ENCODE data around the gene SLC25A13.

Gene SLC25A13

DNA sequence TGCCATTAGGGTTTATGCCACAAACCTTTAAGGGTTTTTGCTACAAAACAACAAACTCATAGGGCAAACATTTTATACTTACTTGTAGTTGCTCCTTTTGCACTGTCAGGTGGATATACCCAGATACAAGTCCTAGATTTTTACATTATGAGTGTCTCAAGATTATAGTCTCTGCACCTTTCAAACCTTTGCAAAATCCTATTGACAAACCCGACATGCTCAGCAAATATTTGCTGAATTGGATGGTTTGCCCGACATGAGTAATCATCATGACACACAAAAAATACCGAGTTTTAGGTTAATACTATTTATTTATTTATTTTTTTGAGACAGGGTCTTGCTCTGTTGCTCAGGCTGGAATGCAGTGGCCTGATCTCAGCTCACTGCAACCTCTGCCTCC lies 117.3 kb downstream of the SLC25A13 start:
- FAIRE-seq (no peak), DNase-seq (ENCODE audit: low spot score) (no peak)

- DNase-seq (ENCODE audit: low spot score) (no peak), FAIRE-seq (no peak)
Measured at GRCh38 chr7:96203786-96204185, 118.1 kb downstream of the SLC25A13 start.

GRCh38 chr7:96202102-96202501 lies 119.8 kb downstream of the SLC25A13 start:
- FAIRE-seq (no peak), DNase-seq (ENCODE audit: low spot score) (no peak)

GRCh38 chr7:96200740-96201139 lies 121.2 kb downstream of the SLC25A13 start:
- DNase-seq (ENCODE audit: low spot score) (no peak), FAIRE-seq (no peak)

DNA sequence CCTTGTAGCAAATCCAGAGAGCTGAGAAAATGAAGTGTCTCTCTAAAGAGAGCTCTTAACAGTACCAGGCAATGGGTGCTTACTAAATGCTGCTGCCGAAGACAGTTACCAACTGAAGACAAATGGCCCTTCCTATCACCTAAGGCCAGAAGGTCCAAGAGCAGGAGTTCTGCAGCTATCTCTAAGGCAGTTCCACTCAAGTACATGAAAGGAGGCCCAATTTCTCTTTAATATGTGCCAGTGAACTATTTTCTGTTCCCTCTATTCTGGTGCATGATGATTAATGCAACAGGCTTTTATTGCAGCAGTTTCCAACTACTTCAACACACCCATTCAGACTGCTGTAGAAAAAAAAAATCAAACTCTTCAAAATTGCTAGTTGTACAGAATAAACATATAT lies 122.5 kb downstream of the SLC25A13 start:
- DNase-seq (ENCODE audit: low spot score), result no peak

DNA sequence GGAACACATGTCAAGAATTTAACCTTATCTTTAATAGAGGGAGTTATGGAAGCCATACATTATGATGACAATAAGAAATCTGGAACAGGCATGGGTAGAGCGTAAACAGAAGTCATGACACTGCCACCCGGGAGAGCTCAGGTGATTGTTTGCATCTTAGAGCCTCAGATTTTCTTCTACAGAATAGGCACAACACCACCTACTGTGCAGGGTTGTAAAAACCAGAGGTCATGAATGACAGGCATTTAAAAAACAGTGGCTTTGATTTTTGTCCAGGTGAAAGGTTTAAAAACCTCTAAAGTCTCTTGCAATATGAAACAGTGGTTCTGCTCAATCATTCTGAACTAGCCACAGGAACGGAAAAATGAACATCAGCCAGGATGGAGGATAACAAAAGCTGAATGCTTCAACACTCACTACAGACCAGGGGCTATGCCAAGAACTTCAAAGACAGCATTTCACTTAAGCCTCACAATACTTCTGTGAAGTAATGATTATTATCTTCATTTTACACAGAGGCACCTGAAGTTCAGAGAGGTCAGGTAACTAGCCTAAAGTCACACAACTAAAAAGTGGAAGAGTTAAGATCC lies 123.8 kb downstream of the SLC25A13 start:
- FAIRE-seq, result no peak
- DNase-seq (ENCODE audit: low spot score), result no peak

More for the DNA sequence above, 122.5 kb downstream of the SLC25A13 start:
- FAIRE-seq, result no peak

- peak; percentile 5 for FAIRE-seq
- DNase-seq (ENCODE audit: low spot score), result no peak
Measured at GRCh38 chr7:96196676-96197075, 125.2 kb downstream of the SLC25A13 start.

DNA sequence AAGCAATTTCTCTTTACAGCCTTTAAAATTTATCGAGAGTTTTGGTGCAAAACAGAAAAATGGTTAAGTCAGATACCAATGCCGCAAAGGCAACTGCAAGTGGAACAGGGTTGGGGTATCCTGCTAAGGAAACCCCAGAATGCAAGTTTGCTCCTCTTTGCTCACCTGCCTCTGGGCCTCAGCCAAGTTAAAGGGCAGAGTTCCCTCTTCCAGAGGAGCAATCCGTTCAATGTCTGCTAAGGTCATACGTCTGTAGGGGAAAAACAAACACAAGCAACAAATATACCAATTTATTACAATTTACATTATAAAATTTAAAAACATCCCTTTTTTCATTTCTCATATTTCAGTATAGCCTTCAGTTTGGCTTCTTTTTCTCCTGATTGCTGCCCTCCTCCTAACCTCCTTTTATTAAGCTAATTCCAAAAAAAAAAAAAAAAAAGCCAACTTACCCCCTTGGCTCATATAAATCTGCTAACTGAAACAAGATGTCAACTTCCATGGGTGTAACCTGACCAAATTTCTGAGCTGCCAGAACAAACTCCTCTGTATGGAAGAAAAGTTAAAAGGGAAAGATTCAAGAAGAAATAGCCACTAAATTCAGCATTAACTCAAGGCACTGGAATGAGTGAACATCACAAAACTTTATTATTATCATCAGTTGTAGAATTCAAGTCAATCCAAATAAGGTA lies 132.6 kb downstream of the SLC25A13 start:
- FAIRE-seq (no peak), DNase-seq (ENCODE audit: low spot score) (no peak)

GRCh38 chr7:96188591-96188991 lies 133.3 kb downstream of the SLC25A13 start:
- FAIRE-seq (no peak), DNase-seq (ENCODE audit: low spot score) (no peak)

DNA sequence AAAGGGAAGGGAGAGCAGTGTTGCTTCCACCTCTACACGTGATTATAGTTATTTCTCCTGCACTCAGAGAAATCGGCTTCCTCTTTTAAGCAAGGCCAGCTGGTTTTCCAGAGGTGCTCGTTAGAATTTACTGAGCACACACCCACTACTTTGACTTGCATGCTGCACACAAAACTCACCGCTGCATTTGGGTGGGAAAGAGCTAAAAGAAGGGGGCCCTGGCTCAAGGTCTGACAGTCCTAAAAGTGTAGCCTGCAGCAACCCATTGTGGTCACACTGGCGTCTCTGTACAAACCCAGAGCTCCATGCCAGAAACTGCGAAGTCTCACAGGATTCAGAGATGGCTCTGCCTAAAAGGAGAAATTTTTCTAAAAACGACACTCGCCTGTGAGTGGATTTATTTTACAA lies 133.7 kb downstream of the SLC25A13 start:
- FAIRE-seq, result peak; percentile 56
- no peak for DNase-seq (ENCODE audit: low spot score)

DNA sequence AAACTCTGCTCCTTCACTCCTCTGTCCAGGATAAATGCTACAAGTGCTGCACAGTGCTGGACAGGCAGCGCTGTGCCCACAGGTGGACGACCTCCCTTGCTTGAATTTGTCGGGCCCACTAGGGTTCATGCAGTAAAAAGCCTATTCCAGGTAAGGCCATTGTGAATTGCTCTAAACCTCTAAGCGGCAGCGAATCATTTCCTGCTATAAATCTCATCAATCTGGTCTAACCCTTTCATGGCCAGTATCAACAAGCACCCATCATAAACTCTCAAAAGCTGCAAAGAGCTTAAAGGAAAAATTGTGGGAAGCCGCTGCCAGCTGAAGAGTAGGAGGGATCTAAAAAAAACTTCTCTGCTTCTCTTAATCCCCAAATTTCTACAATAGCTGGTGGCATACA lies 134.2 kb downstream of the SLC25A13 start:
- no peak for FAIRE-seq
- no peak for DNase-seq (ENCODE audit: low spot score)

GRCh38 chr7:96184783-96185182 lies 137.1 kb downstream of the SLC25A13 start:
- FAIRE-seq, result no peak
- no peak for DNase-seq (ENCODE audit: low spot score)

DNA sequence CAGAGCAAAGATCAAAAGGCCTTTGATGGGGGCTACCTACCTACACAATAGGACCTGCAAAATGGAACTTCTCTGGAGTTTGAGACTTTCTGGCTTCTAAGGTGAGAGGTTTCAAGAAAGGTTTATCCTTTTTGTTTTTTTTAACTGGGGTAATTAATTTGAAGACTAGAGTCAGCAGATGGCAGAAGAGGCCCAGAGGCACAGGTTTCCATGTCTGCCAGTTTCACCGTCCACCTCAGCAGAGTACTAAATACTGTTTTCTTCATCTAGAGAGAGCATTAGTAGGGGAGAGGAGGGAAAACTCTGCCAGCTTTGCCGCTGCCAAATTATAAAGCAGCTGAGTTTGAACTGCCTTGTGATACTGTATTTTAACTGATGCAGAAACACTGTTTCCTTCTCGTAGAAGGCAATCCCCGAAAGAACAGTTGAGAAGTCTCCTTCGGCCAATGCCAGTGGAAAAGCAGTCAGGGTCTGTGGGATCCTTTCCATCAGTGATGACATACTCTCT lies 138.7 kb downstream of the SLC25A13 start:
- no peak for DNase-seq (ENCODE audit: low spot score)

DNA sequence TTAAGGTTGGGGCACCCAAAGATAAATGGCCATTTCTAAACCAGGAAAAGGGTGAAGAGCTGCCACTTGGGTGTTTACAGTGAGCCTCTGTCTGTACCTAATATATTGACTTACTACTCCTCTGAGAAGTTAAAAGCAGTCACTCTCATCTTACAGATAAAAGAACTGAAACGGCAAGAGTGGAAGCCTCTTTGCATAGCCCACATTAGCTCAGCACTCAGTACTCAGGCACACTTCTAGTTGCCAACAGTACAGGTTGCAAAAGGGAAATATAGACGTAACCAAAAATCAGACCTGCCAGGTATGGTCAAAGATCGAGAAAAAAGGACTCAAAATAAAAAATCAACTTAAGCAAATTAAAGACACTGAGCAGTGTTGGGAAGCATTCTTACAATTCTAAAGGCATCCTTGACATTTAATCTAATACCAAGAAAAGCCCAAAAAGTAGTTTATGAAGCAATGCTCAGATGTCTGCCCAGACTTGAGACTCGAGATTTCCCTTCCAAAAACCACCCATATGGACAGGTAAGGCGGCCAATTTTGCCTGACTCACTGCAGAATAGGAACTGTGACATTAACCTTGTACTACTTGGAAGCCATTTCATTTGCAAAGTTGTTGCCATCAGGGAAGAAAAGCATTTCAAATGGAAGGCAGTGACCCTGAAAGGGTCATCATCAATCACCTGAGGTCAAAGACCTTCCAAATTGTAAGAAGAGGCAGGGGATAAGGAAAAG lies 139.3 kb downstream of the SLC25A13 start:
- DNase-seq (ENCODE audit: low spot score), result no peak
- no peak for FAIRE-seq

More for the DNA sequence above, 138.7 kb downstream of the SLC25A13 start:
- no peak for FAIRE-seq

DNA sequence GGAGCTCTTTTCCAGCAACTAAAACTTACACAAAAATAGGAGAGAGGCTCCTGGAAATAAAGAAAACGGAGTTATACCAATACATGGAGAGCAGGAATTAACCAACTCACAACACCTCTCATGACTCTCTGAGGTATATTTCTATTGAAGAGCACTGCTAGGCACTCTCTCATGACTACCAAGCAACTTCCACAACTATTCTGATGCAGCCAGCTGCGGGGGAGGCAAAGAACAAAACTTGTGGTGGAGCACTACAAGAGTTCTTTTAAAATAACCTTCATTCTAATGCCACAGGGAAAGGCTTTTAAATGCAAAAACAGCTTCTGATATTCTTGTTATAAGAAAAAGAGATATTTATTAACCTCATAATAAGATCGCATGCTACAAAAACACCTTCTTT lies 140.7 kb downstream of the SLC25A13 start:
- no peak for DNase-seq (ENCODE audit: low spot score)
- no peak for FAIRE-seq

- DNase-seq (ENCODE audit: low spot score), result no peak
Measured at GRCh38 chr7:96179837-96180236, 142.1 kb downstream of the SLC25A13 start.

GRCh38 chr7:96179341-96179740 lies 142.6 kb downstream of the SLC25A13 start:
- FAIRE-seq (no peak), DNase-seq (ENCODE audit: low spot score) (no peak)

More at GRCh38 chr7:96179837-96180236, 142.1 kb downstream of the SLC25A13 start:
- no peak for FAIRE-seq

- FAIRE-seq (no peak), DNase-seq (ENCODE audit: low spot score) (no peak)
Measured at GRCh38 chr7:96178581-96178980, 143.3 kb downstream of the SLC25A13 start.

DNA sequence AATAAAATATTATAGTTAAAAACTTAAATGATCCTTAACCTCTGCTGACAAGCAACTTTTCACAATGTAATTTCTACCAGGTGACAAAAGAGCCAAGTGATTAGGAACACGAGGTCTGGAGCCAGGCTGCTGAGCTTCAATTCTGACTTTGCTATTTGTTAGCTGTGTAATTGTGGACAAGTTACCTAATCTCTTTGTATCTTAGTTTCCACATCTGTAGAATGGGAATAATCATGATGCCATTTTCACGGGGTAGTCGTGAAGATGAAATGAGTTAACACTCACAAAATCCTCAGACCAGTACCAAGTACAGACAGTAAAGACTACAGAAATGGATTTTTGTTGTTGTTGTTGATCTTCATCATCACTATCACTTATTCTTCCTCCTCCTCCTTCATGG lies 144.5 kb downstream of the SLC25A13 start:
- no peak for FAIRE-seq
- DNase-seq (ENCODE audit: low spot score), result no peak

- FAIRE-seq (no peak), DNase-seq (ENCODE audit: low spot score) (no peak)
Measured at GRCh38 chr7:96174812-96175211, 147.1 kb downstream of the SLC25A13 start.

- DNase-seq (ENCODE audit: low spot score), result no peak
- FAIRE-seq, result no peak
Measured at GRCh38 chr7:96173781-96174180, 148.1 kb downstream of the SLC25A13 start.

DNA sequence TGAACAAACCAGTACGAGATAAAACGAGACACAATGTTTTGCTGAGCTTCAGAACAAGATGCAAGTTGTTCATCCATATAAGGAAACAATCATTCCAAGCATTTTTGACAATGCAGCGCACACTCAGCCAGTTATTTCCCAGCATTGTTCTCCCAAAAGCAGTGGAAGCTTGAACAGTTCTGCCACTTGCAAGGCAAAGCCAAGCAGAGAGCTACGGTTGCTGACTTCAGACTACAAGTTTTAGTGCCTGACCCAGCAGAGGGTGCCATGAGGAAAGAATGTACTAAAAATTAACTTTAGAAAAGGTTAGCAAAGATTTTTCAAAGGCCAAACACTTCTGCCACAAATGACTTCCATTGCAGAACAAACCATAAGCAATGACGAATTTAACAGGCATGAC lies 152.5 kb downstream of the SLC25A13 start:
- no peak for DNase-seq (ENCODE audit: low spot score)
- FAIRE-seq, result no peak

All from urothelium cell line (cell line).